Thyroid gland (tissue), 4 donors: ENCODE measurements around the gene FNDC5.

Source experiments
- POLR2A ChIP-seq, 2 donors: fragments of 450-650 bp; IDR thresholded peaks; one replicate each; pipeline ENCODE4 v1.6.1; 2017; ENCODE audit warnings: antibody characterized with exemption in 2 of 2, mild to moderate bottlenecking in 2 of 2, moderate library complexity in 1 of 2
- TF ChIP-seq, protein P1 (sequence below), 6 experiments: fragments of 200-600 bp in 3 of 6; fragments of 450-650 bp in 3 of 6; sonication (generic) in 3 of 6; IDR thresholded peaks; one replicate each; pipeline ENCODE4 v1.5.1; 2016 to 2019; ENCODE audit warnings: antibody characterized with exemption in 6 of 6, mild to moderate bottlenecking in 2 of 6, inconsistent platforms in 1 of 6, moderate library complexity in 1 of 6

DNA sequence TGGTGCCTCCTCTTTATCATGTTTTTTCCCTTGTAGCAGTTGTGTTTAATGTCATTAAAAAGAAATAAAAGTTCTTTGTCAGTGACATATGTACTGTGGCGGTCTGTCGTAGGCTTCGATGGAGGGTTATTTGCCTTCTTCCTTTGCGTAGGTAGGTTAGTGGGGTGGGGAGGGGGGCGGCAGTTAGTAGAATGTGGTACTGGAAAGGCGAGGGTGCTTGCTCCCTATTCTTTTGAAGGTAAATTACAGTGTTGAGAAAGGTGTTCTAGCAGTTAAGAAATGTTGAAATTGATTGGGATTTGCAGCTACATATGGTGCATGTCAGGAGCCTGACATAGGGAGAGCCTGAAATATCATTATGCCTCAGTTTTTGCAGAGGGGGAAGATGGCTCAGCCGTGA, 11.9 kb downstream of the FNDC5 start:
- TF ChIP-seq POLR2A (IDR thresholded peaks at IDR 0.05): no peak
- TF ChIP-seq, protein P1, sequence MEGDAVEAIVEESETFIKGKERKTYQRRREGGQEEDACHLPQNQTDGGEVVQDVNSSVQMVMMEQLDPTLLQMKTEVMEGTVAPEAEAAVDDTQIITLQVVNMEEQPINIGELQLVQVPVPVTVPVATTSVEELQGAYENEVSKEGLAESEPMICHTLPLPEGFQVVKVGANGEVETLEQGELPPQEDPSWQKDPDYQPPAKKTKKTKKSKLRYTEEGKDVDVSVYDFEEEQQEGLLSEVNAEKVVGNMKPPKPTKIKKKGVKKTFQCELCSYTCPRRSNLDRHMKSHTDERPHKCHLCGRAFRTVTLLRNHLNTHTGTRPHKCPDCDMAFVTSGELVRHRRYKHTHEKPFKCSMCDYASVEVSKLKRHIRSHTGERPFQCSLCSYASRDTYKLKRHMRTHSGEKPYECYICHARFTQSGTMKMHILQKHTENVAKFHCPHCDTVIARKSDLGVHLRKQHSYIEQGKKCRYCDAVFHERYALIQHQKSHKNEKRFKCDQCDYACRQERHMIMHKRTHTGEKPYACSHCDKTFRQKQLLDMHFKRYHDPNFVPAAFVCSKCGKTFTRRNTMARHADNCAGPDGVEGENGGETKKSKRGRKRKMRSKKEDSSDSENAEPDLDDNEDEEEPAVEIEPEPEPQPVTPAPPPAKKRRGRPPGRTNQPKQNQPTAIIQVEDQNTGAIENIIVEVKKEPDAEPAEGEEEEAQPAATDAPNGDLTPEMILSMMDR (IDR thresholded peaks at IDR 0.05): no peak
